CD8-positive, alpha-beta memory T cell (primary cell): ENCODE results near the gene GLCCI1. TPM values are rescaled to one million over a fixed set of nuclear protein-coding genes. Genes with fewer than 3 reads are reported as not detected.

Experiments used
- CTCF ChIA-PET: fragments of 350-600 bp; sonication (Branson Sonifier 250); formaldehyde crosslinking; loops from one replicate; lab custom pipeline; 2021; ENCODE audit warnings: antibody characterized with exemption; lab: Charles Lee
- POLR2A ChIA-PET: fragments of 350-600 bp; sonication (Branson Sonifier 250); formaldehyde crosslinking; loops from one replicate; lab custom pipeline; 2021; ENCODE audit warnings: antibody characterized with exemption; lab: Charles Lee
- DNase-seq, 5 donors: peaks; one replicate each; pipeline versions ENCODE4 v3.0.0 to v3.0.0-alpha.2; 2020 to 2022; ENCODE audit warnings: mixed read lengths in 1 of 5
- H3K27ac ChIP-seq: one replicate; pipeline ENCODE4 v1.7.0; 2013; ENCODE audit warnings: low read depth, mild to moderate bottlenecking, low read length, moderate library complexity
- H3K27me3 ChIP-seq: 2 replicates; pipeline ENCODE4 v1.7.0; 2013; ENCODE audit warnings: low read length, mild to moderate bottlenecking; ENCODE audit not compliant: insufficient read depth, poor library complexity, severe bottlenecking
- H3K36me3 ChIP-seq: 2 replicates; pipeline ENCODE4 v1.7.0; 2013; ENCODE audit warnings: mild to moderate bottlenecking, low read length, moderate library complexity; ENCODE audit not compliant: insufficient read depth
- H3K4me1 ChIP-seq: 2 replicates; pipeline ENCODE4 v1.7.0; 2013; ENCODE audit warnings: mild to moderate bottlenecking, low read length, moderate library complexity; ENCODE audit not compliant: insufficient read depth
- H3K4me3 ChIP-seq: 2 replicates; pipeline ENCODE4 v1.7.0; 2013; ENCODE audit warnings: mild to moderate bottlenecking, low read length
- H3K9me3 ChIP-seq: 2 replicates; pipeline ENCODE4 v1.7.0; 2013; ENCODE audit warnings: mild to moderate bottlenecking, low read length
- H3K27ac Mint-ChIP-seq, 8 donors: one replicate each; pipeline ENCODE4 v1.8.0; 2020 to 2021; ENCODE audit warnings: mixed read lengths in 8 of 8, mild to moderate bottlenecking in 6 of 8, inconsistent platforms in 3 of 8, moderate library complexity in 3 of 8
- H3K27me3 Mint-ChIP-seq, 2 donors: one replicate each; pipeline ENCODE4 v1.8.0; 2020 to 2021; ENCODE audit warnings: mixed read lengths in 2 of 2, mild to moderate bottlenecking in 1 of 2, moderate library complexity in 1 of 2
- H3K36me3 Mint-ChIP-seq, 3 donors: one replicate each; pipeline ENCODE4 v1.8.0; 2020 to 2021; ENCODE audit warnings: mixed read lengths in 3 of 3, inconsistent platforms in 1 of 3, mild to moderate bottlenecking in 1 of 3
- H3K4me1 Mint-ChIP-seq, 3 donors: one replicate each; pipeline ENCODE4 v1.8.0; 2020 to 2021; ENCODE audit warnings: mixed read lengths in 3 of 3, inconsistent platforms in 1 of 3, mild to moderate bottlenecking in 1 of 3
- H3K4me3 Mint-ChIP-seq, 7 donors: one replicate each; pipeline ENCODE4 v1.8.0; 2020 to 2021; ENCODE audit warnings: mixed read lengths in 7 of 7, mild to moderate bottlenecking in 6 of 7, moderate library complexity in 4 of 7, inconsistent platforms in 2 of 7
- H3K9me3 Mint-ChIP-seq, 5 donors: one replicate each; pipeline ENCODE4 v1.8.0; 2020 to 2022; ENCODE audit warnings: mixed read lengths in 5 of 5, mild to moderate bottlenecking in 3 of 5, moderate library complexity in 2 of 5, inconsistent platforms in 1 of 5
- polyA plus RNA-seq: library from polyadenylated mRNA; unstranded; fragments of 300-500 nt; fragmentation: Illumina TruSeq; gene quantifications from one replicate; pipeline ENCODE4 v1.2.3, GENCODE V29; 2021
- total RNA-seq, 2 experiments: library from RNA; stranded (reverse); gene quantifications; one replicate each; pipeline ENCODE4 v1.2.3, GENCODE V29; 2021

Gene GLCCI1
- total and polyA plus RNA-seq, 3 experiments from 2014 or later: 9.5 to 29.1 (median 12.9) TPM

GRCh38 chr7:8135417-8135816 lies 166.8 kb downstream of the GLCCI1 start:
- no peak overlapping the region for H3K4me3 ChIP-seq
- no peak for DNase-seq

GRCh38 chr7:8136051-8136730 lies 167.6 kb downstream of the GLCCI1 start:
- H3K27me3 ChIP-seq: no peaks in the 10 kb centered on the region
- H3K27ac Mint-ChIP-seq: no peak overlapping the region
- no peak for DNase-seq

More at GRCh38 chr7:8135417-8135816, 166.8 kb downstream of the GLCCI1 start:
- H3K9me3 ChIP-seq: no peaks in the 10 kb centered on the region
- peaks cover 50% of the 10 kb centered on the region for H3K4me1 ChIP-seq
- H3K27ac ChIP-seq: no peak overlapping the region
- H3K27me3 ChIP-seq: no peaks in the 10 kb centered on the region
- no peaks in the 10 kb centered on the region for H3K36me3 ChIP-seq
- no peak overlapping the region for H3K4me3 Mint-ChIP-seq
- H3K36me3 Mint-ChIP-seq: peaks cover 0 to 4% (median 0%) of the 10 kb centered on the region in 3 donors
- ChIA-PET POLR2A (interaction anchor here (0.9 kb wide), 1 partner anchor 495 kb away, joined by 3 read pairs; the partner anchor contains the start of gene UMAD1), CTCF (interaction anchor here (1.2 to 1.6 kb wide), 2 partner anchors 9 to 55 kb away, joined by 3 to 4 read pairs; no protein-coding TSS in a partner anchor)
- H3K9me3 Mint-ChIP-seq: no peaks in the 10 kb centered on the region
- peak overlapping the region in 2 of 8 donors; percentile 11 to 56 for H3K27ac Mint-ChIP-seq
- peaks cover 46 to 69% (median 57%) of the 10 kb centered on the region in 3 donors for H3K4me1 Mint-ChIP-seq
- H3K27me3 Mint-ChIP-seq: no peaks in the 10 kb centered on the region

More at GRCh38 chr7:8136051-8136730, 167.6 kb downstream of the GLCCI1 start:
- peaks cover 38 to 65% (median 50%) of the 10 kb centered on the region in 3 donors for H3K4me1 Mint-ChIP-seq
- no peak overlapping the region for H3K27ac ChIP-seq
- no peaks in the 10 kb centered on the region for H3K27me3 Mint-ChIP-seq
- H3K9me3 Mint-ChIP-seq: no peaks in the 10 kb centered on the region
- H3K9me3 ChIP-seq: no peaks in the 10 kb centered on the region
- H3K4me1 ChIP-seq: peaks cover 42% of the 10 kb centered on the region
- H3K36me3 Mint-ChIP-seq: peaks cover 0 to 4% (median 0%) of the 10 kb centered on the region in 3 donors
- CTCF ChIA-PET: interaction anchor here (1.2 to 1.6 kb wide), 2 partner anchors 10 to 54 kb away, joined by 3 to 4 read pairs; no protein-coding TSS in a partner anchor
- POLR2A ChIA-PET: interaction anchor here (0.9 kb wide), 1 partner anchor 495 kb away, joined by 3 read pairs; the partner anchor contains the start of gene UMAD1
- no peak overlapping the region for H3K4me3 ChIP-seq
- H3K36me3 ChIP-seq: no peaks in the 10 kb centered on the region
- H3K4me3 Mint-ChIP-seq: no peak overlapping the region
